Measurements from ENCODE around the gene UQCRHL. TPM values are rescaled to one million over a fixed set of nuclear protein-coding genes. Genes with fewer than 3 reads are reported as not detected.

UQCRHL gene
- total and polyA plus RNA-seq, 11 donors = 2.0 to 9.8 (median 4.2) TPM

GRCh38 chr1:15771836-15772515 lies 35.5 kb downstream of the UQCRHL start:
- TF ChIP-seq POLR2A (IDR thresholded peaks at IDR 0.05) = no peak
- TF ChIP-seq, protein P1, sequence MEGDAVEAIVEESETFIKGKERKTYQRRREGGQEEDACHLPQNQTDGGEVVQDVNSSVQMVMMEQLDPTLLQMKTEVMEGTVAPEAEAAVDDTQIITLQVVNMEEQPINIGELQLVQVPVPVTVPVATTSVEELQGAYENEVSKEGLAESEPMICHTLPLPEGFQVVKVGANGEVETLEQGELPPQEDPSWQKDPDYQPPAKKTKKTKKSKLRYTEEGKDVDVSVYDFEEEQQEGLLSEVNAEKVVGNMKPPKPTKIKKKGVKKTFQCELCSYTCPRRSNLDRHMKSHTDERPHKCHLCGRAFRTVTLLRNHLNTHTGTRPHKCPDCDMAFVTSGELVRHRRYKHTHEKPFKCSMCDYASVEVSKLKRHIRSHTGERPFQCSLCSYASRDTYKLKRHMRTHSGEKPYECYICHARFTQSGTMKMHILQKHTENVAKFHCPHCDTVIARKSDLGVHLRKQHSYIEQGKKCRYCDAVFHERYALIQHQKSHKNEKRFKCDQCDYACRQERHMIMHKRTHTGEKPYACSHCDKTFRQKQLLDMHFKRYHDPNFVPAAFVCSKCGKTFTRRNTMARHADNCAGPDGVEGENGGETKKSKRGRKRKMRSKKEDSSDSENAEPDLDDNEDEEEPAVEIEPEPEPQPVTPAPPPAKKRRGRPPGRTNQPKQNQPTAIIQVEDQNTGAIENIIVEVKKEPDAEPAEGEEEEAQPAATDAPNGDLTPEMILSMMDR (IDR thresholded peaks at IDR 0.05) = no peak
- ATAC-seq = no peak
- Histone ChIP-seq H3K4me1 (no peaks in the 10 kb centered on the region), H3K36me3 (peaks cover 0 to 85% (median 65%) of the 10 kb centered on the region in 9 donors), H3K4me3 (no peak overlapping the region), H3K27me3 (no peaks in the 10 kb centered on the region), H3K27ac (no peak overlapping the region), H3K9me3 (no peaks in the 10 kb centered on the region)
- no peak for DNase-seq
- intact Hi-C loops (cut with DNase I) = no loop called here
- 65 to 72% (median 68%) methylated on average over 5 to 6 of the region's 6 CpGs for WGBS, 4 donors

GRCh38 chr1:15770313-15770962 lies 37.0 kb downstream of the UQCRHL start:
- intact Hi-C loops (cut with DNase I) = no loop called here
- Histone ChIP-seq H3K27me3 (no peaks in the 10 kb centered on the region), H3K4me1 (peaks cover 0 to 5% (median 0%) of the 10 kb centered on the region in 12 donors), H3K9me3 (no peaks in the 10 kb centered on the region), H3K36me3 (peaks cover 0 to 77% (median 53%) of the 10 kb centered on the region in 9 donors), H3K27ac (no peak overlapping the region), H3K4me3 (no peak overlapping the region)
- ATAC-seq = no peak
- TF ChIP-seq, protein P1 (IDR thresholded peaks at IDR 0.05) = no peak
- no peak for TF ChIP-seq POLR2A (IDR thresholded peaks at IDR 0.05)
- 90 to 96% (median 93%) methylated on average over 6 to 14 of the region's 14 CpGs for WGBS, 4 donors
- no peak for DNase-seq

GRCh38 chr1:15768388-15768787 lies 39.1 kb downstream of the UQCRHL start:
- Histone ChIP-seq H3K36me3 (peaks cover 0 to 66% (median 41%) of the 10 kb centered on the region in 9 donors), H3K27ac (no peak overlapping the region), H3K27me3 (no peaks in the 10 kb centered on the region), H3K4me1 (peaks cover 0 to 26% (median 4%) of the 10 kb centered on the region in 12 donors), H3K9me3 (no peaks in the 10 kb centered on the region), H3K4me3 (no peak overlapping the region)
- intact Hi-C loops (cut with DNase I) = no loop called here
- TF ChIP-seq, protein P1 (IDR thresholded peaks at IDR 0.05) = no peak
- DNase-seq = no peak
- 87 to 95% (median 93%) methylated on average over 3 to 7 of the region's 7 CpGs for WGBS, 4 donors
- ATAC-seq = no peak

DNA sequence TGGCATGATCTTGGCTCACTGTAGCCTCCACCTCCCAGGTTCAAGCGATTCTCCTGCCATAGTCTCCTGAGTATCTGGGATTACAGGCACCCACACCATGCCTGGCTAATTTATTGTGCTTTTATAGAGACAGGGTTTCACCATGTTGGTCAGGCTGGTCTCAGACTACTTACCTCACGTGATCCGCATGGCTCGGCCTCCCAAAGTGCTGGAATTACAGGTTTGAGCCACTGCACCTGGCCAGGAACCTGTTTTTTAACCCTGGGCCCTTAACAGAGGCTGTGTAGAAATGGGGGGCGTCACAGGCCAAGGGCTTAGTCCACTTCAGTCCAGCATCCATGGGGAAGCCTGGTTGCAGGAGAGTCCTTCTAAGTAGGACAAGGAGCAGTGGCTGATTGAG lies 39.5 kb downstream of the UQCRHL start:
- WGBS, 4 donors = 85 to 98% (median 95%) methylated on average over 5 of the region's 5 CpGs
- ATAC-seq = no peak
- TF ChIP-seq POLR2A (IDR thresholded peaks at IDR 0.05) = no peak
- TF ChIP-seq, protein P1 (IDR thresholded peaks at IDR 0.05) = no peak
- Histone ChIP-seq H3K9me3 (no peaks in the 10 kb centered on the region), H3K4me3 (no peak overlapping the region), H3K4me1 (peaks cover 0 to 28% (median 5%) of the 10 kb centered on the region in 12 donors), H3K27ac (no peak overlapping the region), H3K36me3 (peaks cover 0 to 62% (median 39%) of the 10 kb centered on the region in 9 donors), H3K27me3 (no peaks in the 10 kb centered on the region)
- intact Hi-C loops (cut with DNase I) = no loop called here
- no peak for DNase-seq

Measured in heart left ventricle (tissue), 16 donors.